Breast epithelium (tissue), 4 donors: Measurements from ENCODE around the gene CERKL. TPM values are rescaled to one million over a fixed set of nuclear protein-coding genes. Genes with fewer than 3 reads are reported as not detected.

Experiments used
- DNase-seq, 2 donors: peaks; one replicate each; pipeline ENCODE4 v3.0.0-alpha.2; 2019; ENCODE audit warnings: low spot score in 2 of 2
- H3K27ac ChIP-seq, 2 donors: fragments of 200-600 bp; sonication (generic) in 1 of 2; one replicate each; pipeline ENCODE4 v1.5.1; 2016 to 2019; ENCODE audit warnings: mild to moderate bottlenecking in 1 of 2
- H3K27me3 ChIP-seq, 2 donors: fragments of 200-600 bp; sonication (generic) in 1 of 2; one replicate each; pipeline versions ENCODE4 v1.5.1 to v1.6.0; 2017 to 2019; ENCODE audit warnings: control low read depth in 1 of 2, mild to moderate bottlenecking in 1 of 2
- H3K36me3 ChIP-seq: fragments of 200-600 bp; one replicate; pipeline ENCODE4 v1.5.1; 2019
- H3K4me1 ChIP-seq, 2 donors: fragments of 200-600 bp; sonication (generic); one replicate each; pipeline ENCODE4 v1.5.1; 2016 to 2019; ENCODE audit warnings: control low read depth in 1 of 2
- H3K4me3 ChIP-seq, 3 donors: fragments of 200-600 bp; sonication (generic); 1 replicate in 2 of 3; 2 replicates in 1 of 3; pipeline ENCODE4 v1.5.1; 2016 to 2019; ENCODE audit warnings: mild to moderate bottlenecking in 3 of 3, moderate library complexity in 2 of 3
- H3K9me3 ChIP-seq, 2 donors: fragments of 200-600 bp; sonication (generic) in 1 of 2; one replicate each; pipeline ENCODE4 v1.5.1; 2016 to 2019; ENCODE audit warnings: control low read depth in 1 of 2
- CTCF ChIP-seq, 3 donors: fragments of 450-650 bp; IDR thresholded peaks; one replicate each; pipeline ENCODE4 v1.5.1; 2016 to 2017; ENCODE audit warnings: antibody characterized with exemption in 3 of 3, mild to moderate bottlenecking in 3 of 3, moderate library complexity in 3 of 3
- POLR2A ChIP-seq: fragments of 450-650 bp; IDR thresholded peaks from one replicate; pipeline ENCODE4 v1.6.1; 2016; ENCODE audit warnings: antibody characterized with exemption, mild to moderate bottlenecking, moderate library complexity
- POLR2AphosphoS5 ChIP-seq, 3 donors: sonication (generic); formaldehyde crosslinking; IDR thresholded peaks; one replicate each; pipeline ENCODE4 v1.6.1; 2017; ENCODE audit warnings: antibody characterized with exemption in 3 of 3
- intact Hi-C: fragments of 100-400 bp; cut with DNase I; formaldehyde crosslinking; loops from one replicate; pipeline ENCODE4 v1.15.1; 2023; ENCODE audit warnings: low total_unique reads
- total RNA-seq, 3 donors: library from RNA; depleted of rRNA; stranded (reverse); fragments of >200 nt; gene quantifications; one replicate each; pipeline ENCODE4 v1.1.0, GENCODE V29; 2016

CERKL gene
- total RNA-seq, 3 donors from 2014 or later = 0.29 to 0.33 TPM; not detected in 1

GRCh38 chr2:181563101-181563692, 93.7 kb downstream of the CERKL start:
- no peaks in the 10 kb centered on the region for H3K4me1 ChIP-seq
- no peak for TF ChIP-seq POLR2AphosphoS5 (IDR thresholded peaks at IDR 0.05)
- no peak for TF ChIP-seq POLR2A
- TF ChIP-seq CTCF (IDR thresholded peaks at IDR 0.05) = no peak
- no peak overlapping the region for H3K4me3 ChIP-seq
- no peak overlapping the region for H3K27ac ChIP-seq
- H3K36me3 ChIP-seq = no peaks in the 10 kb centered on the region
- intact Hi-C loops = no loop called here
- no peaks in the 10 kb centered on the region for H3K27me3 ChIP-seq
- H3K9me3 ChIP-seq = no peaks in the 10 kb centered on the region
- DNase-seq = no peak

GRCh38 chr2:181558371-181558770, 98.5 kb downstream of the CERKL start:
- Histone ChIP-seq H3K4me1 (no peaks in the 10 kb centered on the region), H3K36me3 (no peaks in the 10 kb centered on the region), H3K27ac (no peak overlapping the region), H3K27me3 (no peaks in the 10 kb centered on the region), H3K4me3 (no peak overlapping the region), H3K9me3 (no peaks in the 10 kb centered on the region)
- DNase-seq = no peak
- TF ChIP-seq POLR2AphosphoS5 (IDR thresholded peaks at IDR 0.05) = no peak
- TF ChIP-seq CTCF (IDR thresholded peaks at IDR 0.05) = no peak
- no peak for TF ChIP-seq POLR2A
- intact Hi-C loops = no loop called here

GRCh38 chr2:181554061-181554830, 102.7 kb downstream of the CERKL start:
- Histone ChIP-seq H3K9me3 (no peaks in the 10 kb centered on the region), H3K27ac (no peak overlapping the region), H3K4me1 (no peaks in the 10 kb centered on the region), H3K27me3 (no peaks in the 10 kb centered on the region), H3K36me3 (no peaks in the 10 kb centered on the region), H3K4me3 (no peak overlapping the region)
- no peak for TF ChIP-seq POLR2AphosphoS5 (IDR thresholded peaks at IDR 0.05)
- TF ChIP-seq POLR2A = no peak
- TF ChIP-seq CTCF (IDR thresholded peaks at IDR 0.05) = no peak
- intact Hi-C loops = no loop called here
- DNase-seq = no peak

- intact Hi-C loops = no loop called here
- H3K4me3 ChIP-seq = no peak overlapping the region
- no peak for DNase-seq
- H3K36me3 ChIP-seq = no peaks in the 10 kb centered on the region
- H3K9me3 ChIP-seq = no peaks in the 10 kb centered on the region
- H3K27me3 ChIP-seq = no peaks in the 10 kb centered on the region
- no peaks in the 10 kb centered on the region for H3K4me1 ChIP-seq
- no peak overlapping the region for H3K27ac ChIP-seq
- TF ChIP-seq POLR2AphosphoS5 (IDR thresholded peaks at IDR 0.05) = no peak
- TF ChIP-seq POLR2A = no peak
These were observed 103.7 kb downstream of the CERKL start for GRCh38 chr2:181553244-181553643.

- Histone ChIP-seq H3K9me3 (no peaks in the 10 kb centered on the region), H3K4me3 (no peak overlapping the region), H3K27ac (no peak overlapping the region), H3K27me3 (no peaks in the 10 kb centered on the region), H3K36me3 (no peaks in the 10 kb centered on the region), H3K4me1 (no peaks in the 10 kb centered on the region)
- TF ChIP-seq POLR2AphosphoS5 (IDR thresholded peaks at IDR 0.05) = no peak
- no peak for TF ChIP-seq CTCF (IDR thresholded peaks at IDR 0.05)
- no peak for TF ChIP-seq POLR2A
- intact Hi-C loops = no loop called here
- no peak for DNase-seq
These were observed 104.1 kb downstream of the CERKL start for GRCh38 chr2:181552808-181553207.
